Measurements from ENCODE around the gene GOLGA6L22. TPM values are rescaled to one million over a fixed set of nuclear protein-coding genes. Genes with fewer than 3 reads are reported as not detected.
"Not testable (repeated sequence)": the region's sequence is repeated elsewhere in the genome, so short reads cannot be mapped to it uniquely, and the experiment has no call there.

GOLGA6L22 gene

DNA sequence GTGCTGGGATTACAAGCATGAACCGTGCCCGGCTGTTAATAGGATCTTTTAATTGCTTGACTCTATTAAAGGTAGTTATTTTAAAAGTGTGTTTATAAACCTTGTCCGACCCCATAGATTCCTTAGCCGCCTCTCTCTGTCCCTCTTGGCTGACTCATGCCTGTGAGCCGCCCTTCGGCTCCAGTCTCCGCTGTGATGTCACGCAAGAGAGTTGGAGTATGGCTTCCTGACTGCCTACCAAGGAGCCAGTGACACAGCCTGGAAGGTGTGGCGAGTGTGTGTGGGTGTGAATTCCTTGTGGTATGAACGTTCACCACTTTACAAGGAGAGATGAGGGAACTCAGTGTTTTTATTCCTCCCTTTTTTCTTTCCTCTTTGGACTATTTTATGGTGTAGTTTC, 43.6 kb downstream of the GOLGA6L22 start:
- H3K4me2 ChIP-seq (ENCODE audit: low read length); H3K36me3 ChIP-seq (ENCODE audit: control insufficient read depth, insufficient read depth, low read length); H4K5ac ChIP-seq (ENCODE audit: low read length); H3K27ac ChIP-seq (ENCODE audit: low read depth, low read length); H2BK5ac ChIP-seq (ENCODE audit: low read length); H3K4me1 ChIP-seq (ENCODE audit: control insufficient read depth, low read depth, low read length); H3K79me2 ChIP-seq (ENCODE audit: control insufficient read depth, insufficient read depth, low read length); DNase-seq; H3K27me3 ChIP-seq (ENCODE audit: insufficient read depth, low read length, poor library complexity); H2BK15ac ChIP-seq (replicated peaks; ENCODE audit: low read depth); H3K9ac ChIP-seq (ENCODE audit: low read length); H3K18ac ChIP-seq (ENCODE audit: low read length); H4K8ac ChIP-seq (ENCODE audit: low read depth, low read length); H3K79me1 ChIP-seq (ENCODE audit: low read length); H3K4ac ChIP-seq (ENCODE audit: low read depth, low read length); H3K56ac ChIP-seq (ENCODE audit: low read length); H3K4me3 ChIP-seq (ENCODE audit: low read length); H2BK120ac ChIP-seq (ENCODE audit: low read depth, low read length); H2AK5ac ChIP-seq (ENCODE audit: low read length); H3K23ac ChIP-seq (ENCODE audit: low read length): not testable (repeated sequence)
- no CpG with 5 or more reads among the region's 10 CpGs for WGBS (ENCODE audit: extremely low coverage, insufficient coverage, low lambda C conversion rate)

DNA sequence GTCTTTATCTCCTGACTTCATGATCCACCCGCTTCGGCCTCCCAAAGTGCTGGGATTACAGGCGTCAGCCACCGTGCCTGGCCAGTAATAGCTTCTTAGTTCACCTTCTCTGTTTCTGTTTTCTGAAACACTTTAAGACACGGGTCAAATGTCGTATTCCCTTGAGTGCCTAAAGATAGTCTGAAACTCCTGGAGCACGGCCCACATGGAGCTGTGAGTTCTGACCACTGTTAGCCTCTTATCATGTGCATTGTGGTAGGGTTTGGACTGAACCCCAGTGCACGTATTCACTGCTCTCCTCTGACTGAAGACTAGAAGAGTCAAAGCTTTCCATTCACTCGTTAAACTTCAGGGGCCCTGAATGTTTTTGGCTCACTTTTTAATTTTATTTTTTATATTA, 48.3 kb downstream of the GOLGA6L22 start:
- H2AK5ac ChIP-seq (ENCODE audit: low read length); H3K27me3 ChIP-seq (ENCODE audit: insufficient read depth, low read length, poor library complexity); H2BK15ac ChIP-seq (replicated peaks; ENCODE audit: low read depth); H3K56ac ChIP-seq (ENCODE audit: low read length); H3K4me2 ChIP-seq (ENCODE audit: low read length); H3K4ac ChIP-seq (ENCODE audit: low read depth, low read length); H3K18ac ChIP-seq (ENCODE audit: low read length); H3K79me1 ChIP-seq (ENCODE audit: low read length); H3K79me2 ChIP-seq (ENCODE audit: control insufficient read depth, insufficient read depth, low read length); H3K4me1 ChIP-seq (ENCODE audit: control insufficient read depth, low read depth, low read length); H3K27ac ChIP-seq (ENCODE audit: low read depth, low read length); H2BK5ac ChIP-seq (ENCODE audit: low read length); H3K23ac ChIP-seq (ENCODE audit: low read length); H3K9ac ChIP-seq (ENCODE audit: low read length); H3K36me3 ChIP-seq (ENCODE audit: control insufficient read depth, insufficient read depth, low read length); H3K4me3 ChIP-seq (ENCODE audit: low read length); H4K8ac ChIP-seq (ENCODE audit: low read depth, low read length); H2BK120ac ChIP-seq (ENCODE audit: low read depth, low read length); DNase-seq; H4K5ac ChIP-seq (ENCODE audit: low read length): not testable (repeated sequence)
- WGBS (ENCODE audit: extremely low coverage, insufficient coverage, low lambda C conversion rate): no CpG with 5 or more reads among the region's 9 CpGs

DNA sequence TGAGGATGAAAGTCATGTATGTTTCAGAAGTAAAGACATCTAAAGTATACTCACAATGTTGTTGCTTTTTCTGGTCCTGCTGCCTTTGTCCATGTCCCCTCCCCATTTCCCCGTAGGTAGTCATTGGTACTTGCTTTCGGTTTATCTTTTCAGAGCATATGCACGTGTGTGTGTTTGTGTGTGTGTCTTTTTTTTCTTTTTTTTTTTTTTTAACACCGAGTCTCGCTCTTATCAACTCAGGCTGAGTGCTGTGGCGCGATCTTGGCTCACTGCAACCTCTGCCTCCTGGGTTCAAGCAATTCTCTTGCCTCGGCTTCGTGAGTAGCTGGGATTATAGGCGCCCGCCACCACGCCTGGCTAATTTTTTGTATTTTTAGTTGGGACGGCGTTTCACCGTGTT, 57.4 kb downstream of the GOLGA6L22 start:
- H3K4me1 ChIP-seq (ENCODE audit: control insufficient read depth, low read depth, low read length); H3K27me3 ChIP-seq (ENCODE audit: insufficient read depth, low read length, poor library complexity); H3K56ac ChIP-seq (ENCODE audit: low read length); H3K36me3 ChIP-seq (ENCODE audit: control insufficient read depth, insufficient read depth, low read length); H3K4me3 ChIP-seq (ENCODE audit: low read length); H3K27ac ChIP-seq (ENCODE audit: low read depth, low read length); H3K79me1 ChIP-seq (ENCODE audit: low read length); H2BK15ac ChIP-seq (replicated peaks; ENCODE audit: low read depth); H2BK120ac ChIP-seq (ENCODE audit: low read depth, low read length); H3K23ac ChIP-seq (ENCODE audit: low read length); H3K79me2 ChIP-seq (ENCODE audit: control insufficient read depth, insufficient read depth, low read length); H3K9ac ChIP-seq (ENCODE audit: low read length); H4K5ac ChIP-seq (ENCODE audit: low read length); H2BK5ac ChIP-seq (ENCODE audit: low read length); H4K8ac ChIP-seq (ENCODE audit: low read depth, low read length); DNase-seq; H3K4ac ChIP-seq (ENCODE audit: low read depth, low read length); H3K4me2 ChIP-seq (ENCODE audit: low read length); H2AK5ac ChIP-seq (ENCODE audit: low read length); H3K18ac ChIP-seq (ENCODE audit: low read length): not testable (repeated sequence)
- WGBS (ENCODE audit: extremely low coverage, insufficient coverage, low lambda C conversion rate): no CpG with 5 or more reads among the region's 15 CpGs

Small RNA genes within 50 kb of the gene (small RNA-seq; reads per million reads assigned to genes)
- gene RN7SL545P (ENCODE audit: insufficient read depth): not detected

Data from mesendoderm (in vitro differentiated cells).